Suppressor macrophage treated with lipopolysaccharide for 1 hour (primary cell): ENCODE measurements around the gene GSAP.

ENCODE experiments used
- DNase-seq, 3 donors: peaks; one replicate each; pipeline ENCODE4 v3.0.0-alpha.2; 2020 to 2022

GSAP gene

DNA sequence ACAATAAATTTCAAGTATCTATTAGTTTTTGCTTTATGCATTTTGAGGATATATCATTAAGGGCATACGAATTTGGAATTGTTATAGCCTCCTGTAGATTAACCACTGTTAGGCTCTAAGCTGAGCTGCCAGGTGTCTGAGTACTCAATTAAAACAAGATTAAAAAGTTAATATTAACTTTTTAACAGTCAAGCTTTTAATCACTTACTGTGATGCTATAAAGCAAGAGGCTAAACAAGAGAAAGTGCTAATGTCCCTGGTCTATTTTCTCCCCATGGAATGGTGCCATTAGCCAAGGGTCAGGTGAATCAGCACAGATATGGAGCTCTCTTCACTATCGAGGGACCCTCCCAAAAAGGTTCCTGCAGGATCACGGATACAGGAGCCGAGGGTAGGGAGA, 9.7 kb downstream of the GSAP start:
- DNase-seq: no peak

DNA sequence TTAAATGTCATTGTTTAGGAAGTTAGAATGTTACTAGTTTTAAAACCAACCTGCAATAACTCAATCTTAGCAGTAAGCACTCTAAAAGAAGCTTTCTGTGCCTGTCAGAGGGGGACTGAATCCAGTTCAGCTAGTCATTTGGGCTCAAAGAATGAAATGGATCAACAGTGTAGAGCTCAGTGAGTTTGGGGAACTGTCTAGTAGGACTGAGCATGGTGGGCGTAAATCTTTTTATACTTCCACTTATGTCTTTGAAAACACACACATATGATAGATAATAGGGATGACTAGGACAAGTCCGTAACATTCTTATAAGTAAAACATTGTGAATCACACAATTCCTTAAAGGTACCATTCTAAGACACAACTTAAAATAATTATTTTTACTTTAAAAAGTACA, 11.5 kb downstream of the GSAP start:
- peak; percentile 57 to 66 (median 65) for DNase-seq

DNA sequence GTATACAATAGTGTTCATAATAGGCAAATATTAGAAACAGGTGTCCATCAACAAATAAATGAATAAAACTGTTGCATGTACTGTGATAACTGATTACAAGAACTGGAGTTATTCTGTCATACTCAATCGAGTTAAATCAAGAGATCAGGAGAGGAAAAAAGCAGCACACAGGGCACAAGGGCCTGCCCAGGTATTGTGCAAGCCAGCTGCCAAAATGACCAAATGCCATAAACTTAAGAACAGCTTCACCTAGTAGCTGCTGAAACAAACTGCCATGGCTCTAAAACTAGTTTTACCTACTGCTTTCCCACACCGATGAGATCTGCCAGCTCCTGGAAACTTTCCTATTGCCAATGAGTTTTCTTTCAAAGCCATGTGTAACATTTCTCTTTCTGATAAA, 12.2 kb downstream of the GSAP start:
- DNase-seq: no peak

DNA sequence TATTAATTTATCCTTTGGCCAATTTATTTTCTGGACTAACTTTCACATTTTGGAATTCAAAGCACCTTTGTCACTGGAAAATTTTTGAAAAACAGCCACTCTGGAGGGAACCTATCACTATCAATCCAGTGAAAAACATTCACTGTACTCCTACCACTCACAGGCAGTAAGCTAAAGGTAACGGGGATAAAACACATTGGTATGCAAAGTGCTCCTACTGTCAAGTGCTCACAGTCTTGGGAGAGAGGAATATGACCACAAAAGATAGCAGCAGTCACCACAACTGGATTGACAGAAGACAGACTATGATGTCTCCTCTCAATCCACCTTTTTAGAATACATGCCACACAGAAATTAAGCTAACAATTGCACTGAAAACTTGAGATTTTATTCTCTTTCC, 13.3 kb downstream of the GSAP start:
- DNase-seq: no peak

DNA sequence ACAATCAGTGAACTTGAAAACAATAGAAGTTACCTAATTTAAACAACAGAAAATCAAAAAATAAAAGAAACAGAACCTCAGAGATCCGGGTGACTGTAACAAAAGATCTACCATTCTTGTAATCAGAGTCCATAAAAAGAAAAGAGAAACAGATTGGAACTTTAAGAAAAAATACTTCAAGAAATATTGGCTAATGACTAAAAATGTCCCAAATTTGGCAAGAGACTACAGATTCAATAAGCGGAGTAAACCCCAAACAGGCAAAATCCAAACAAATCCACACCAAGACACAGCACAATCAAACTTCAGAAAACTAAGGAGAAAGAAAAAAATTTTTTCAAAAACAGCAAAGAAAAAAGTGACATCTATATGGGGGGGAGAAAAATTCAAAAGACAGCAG, 15.1 kb downstream of the GSAP start:
- DNase-seq: peak; percentile 21 to 52 (median 30)

DNA sequence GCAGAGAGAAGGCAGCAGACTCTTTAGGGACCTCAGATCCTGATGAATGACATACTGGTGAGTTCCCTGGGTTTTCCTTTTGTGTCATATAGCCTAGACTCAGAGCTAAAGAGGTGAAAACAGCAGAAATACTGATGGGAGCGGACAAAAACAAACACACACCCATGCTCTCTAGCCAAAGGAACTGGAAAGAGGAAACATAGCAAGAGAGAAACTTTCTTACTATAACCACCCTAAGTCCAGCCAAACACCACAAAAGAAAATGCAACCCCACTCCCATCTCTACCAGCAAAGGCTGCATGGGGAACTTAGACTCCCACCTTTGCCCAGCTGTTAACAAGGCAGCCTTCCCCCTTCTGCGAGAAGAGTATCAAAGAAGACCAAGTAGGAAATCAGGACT, 16.3 kb downstream of the GSAP start:
- DNase-seq: peak; percentile 71 to 91 (median 79)

DNA sequence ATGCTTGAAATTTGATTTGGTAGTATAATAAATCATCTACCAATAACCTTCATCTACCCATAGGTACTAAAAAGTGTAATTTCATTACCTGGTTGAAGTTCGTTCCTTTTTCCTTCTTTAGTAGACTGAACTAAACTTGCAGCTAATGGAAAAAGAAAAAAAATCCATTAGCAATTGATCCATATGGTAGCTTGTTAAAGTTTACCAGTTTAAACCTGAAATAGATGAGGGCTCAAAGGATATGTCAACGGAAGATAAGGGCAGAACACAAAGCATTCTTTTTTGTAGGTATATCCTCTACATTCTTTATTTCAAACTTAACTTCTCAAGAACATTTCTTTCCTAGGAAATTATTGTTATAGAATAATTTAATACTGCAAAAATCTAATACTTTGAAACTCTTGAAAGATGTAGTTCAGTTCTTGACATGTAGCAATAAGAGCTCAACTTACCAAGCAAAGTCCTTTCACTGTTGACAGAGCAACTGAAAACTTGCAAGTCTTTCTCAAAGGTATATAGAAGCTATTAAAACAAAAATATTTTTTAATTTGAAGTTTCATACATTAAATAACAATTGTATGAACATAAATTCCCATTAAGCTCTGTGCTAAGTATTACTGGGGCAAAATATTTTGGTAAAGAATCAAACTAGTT, 19.1 kb downstream of the GSAP start:
- DNase-seq: no peak

DNA sequence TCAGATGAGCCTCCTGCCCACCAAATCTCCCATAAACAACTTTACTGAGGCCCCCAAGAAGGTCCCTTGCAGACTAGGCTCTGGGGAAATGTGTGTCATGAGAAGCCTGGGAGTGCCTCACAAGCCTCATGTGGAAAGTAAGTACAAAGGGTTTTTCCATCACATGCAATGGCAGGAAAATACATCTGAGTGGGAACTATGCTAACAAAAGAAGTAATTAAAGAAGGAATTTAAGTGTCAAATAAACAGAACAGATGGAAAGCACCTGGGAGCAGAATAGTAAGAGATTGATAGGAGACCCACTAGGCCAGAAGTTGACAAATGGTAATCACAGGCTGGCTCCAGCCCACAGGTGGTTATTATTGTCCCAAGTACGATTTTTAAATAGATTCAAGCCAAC, 20.5 kb downstream of the GSAP start:
- peak; percentile 48 to 53 (median 49) for DNase-seq

DNA sequence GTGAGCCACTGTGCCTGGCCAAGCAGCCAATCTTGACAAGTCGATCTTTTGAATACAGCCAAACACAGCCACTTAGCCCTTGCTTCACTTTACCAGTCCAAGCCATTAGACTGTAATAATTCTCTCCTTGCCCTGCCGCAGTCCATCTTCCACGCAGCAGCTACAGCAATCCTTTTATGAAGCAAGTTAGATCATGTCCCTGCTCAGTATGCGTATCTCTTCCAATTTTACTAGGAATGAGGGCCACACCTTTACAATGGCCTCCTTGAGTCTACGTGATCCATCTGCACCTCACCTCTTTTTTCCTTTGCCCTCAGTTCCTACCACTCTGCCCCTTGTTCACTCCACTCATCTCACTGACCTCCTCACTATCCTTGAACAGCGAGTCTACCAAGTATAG, 22.2 kb downstream of the GSAP start:
- no peak for DNase-seq

DNA sequence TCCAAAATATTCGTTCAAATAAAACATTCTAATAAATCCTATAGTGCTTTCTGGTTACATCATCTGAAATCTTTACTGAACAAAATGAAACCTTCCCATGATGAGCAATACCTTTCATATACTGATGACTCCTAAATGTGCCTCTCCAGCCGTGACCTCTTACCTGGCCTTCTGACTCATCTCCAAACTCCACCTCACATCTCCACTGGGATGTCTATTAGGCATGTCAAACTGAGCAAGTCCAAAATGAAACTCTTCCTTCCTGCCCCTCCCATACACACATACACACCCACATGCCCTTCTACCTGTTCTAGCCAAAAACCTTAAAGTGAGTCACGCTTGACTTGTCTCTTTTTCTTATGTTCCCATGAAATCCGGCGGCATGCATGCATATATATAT, 22.9 kb downstream of the GSAP start:
- DNase-seq: no peak

DNA sequence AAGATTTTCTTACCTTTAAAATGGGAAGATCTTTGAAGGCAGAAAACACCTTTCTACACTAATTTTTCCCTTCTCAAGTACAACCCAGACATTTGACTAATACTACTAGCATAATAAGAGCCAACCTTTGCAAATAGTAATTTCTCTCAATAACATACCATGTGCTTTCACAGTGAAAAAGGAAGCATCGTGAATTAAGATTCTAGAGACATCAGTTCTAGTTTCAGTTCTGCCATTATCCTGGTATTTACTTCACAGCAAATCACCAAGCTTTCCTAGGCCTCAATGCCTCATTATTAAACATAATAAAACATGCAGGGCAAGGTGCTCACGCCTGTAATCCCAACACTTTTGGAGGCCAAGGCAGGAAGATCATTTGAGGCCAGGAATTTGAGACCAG, 24.9 kb downstream of the GSAP start:
- DNase-seq: peak; percentile 46 to 67 (median 65)

DNA sequence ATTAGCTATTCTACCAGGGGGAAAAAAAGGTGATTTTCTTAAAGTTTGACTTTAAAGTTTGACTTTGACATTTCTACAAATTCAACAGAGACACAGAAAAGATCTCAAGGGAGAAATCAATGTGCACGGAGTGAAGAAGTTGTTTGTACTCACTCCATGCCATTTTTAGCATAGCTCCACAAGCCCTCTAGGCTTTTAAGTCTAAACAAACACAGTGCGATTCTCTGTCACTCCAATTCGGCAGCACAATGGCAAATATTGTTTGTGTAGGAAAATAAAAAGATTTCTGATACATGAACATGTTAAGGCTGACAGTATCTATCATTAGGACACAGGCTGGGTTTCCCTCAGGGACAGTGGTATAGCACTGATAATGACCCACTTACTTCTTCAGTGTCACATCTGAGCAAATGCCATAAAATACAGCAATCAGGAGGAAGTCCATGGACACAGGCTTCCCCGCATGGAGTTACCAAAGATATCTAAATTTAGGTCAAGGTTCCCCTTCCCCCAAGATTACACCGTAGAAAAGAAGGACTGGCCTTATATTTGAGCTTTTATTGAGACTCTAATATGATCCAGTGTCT, 28.0 kb downstream of the GSAP start:
- no peak for DNase-seq

DNA sequence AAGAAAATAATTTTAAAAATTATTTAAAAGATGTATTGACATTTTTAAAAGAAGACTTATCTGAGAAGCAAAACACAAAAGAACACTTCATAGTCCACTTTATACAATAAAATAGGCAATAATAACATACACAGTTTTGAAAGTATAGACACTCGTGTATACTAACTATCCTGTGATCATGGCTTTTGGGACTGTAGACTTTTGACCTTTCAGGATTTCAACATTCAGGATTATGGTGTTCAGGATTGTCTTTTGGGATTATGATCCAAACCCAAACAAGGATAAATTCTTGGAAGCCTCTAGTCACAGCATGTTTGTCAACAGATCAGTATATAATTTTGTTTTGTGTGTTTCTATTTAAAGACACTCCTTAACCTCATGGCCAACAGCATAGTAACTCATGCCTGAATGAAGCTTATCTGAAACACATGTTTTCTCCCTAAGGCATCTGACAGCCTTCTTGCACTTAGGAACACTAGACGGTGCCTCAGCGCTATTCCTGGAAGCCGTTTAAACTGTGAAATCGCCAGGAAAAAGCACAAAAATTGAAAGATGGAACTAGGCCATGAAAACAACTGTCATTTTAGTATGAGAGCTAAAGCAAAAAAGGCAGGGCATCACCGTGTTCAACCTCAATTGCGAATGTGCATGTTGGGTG, 29.9 kb downstream of the GSAP start:
- no peak for DNase-seq

DNA sequence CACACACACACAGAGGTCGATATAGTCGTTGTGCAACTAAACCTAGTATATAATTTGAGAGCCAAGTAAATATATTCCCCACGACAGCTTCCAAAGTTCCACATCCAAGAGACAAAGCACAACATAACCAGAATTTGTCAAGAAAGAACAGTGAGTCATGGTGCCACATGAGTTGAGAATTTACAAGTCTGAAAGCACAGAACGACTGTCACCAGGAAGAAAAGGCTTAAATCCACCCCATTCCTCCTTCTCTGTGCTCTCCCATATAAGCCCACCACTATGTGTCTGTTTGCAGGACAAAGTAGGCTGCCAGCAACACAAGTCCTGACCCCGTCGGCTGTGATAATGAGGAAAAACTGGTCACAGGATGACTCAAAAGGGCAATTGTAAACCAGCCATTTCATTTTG, 32.8 kb downstream of the GSAP start:
- peak; percentile 41 to 59 (median 54) for DNase-seq

DNA sequence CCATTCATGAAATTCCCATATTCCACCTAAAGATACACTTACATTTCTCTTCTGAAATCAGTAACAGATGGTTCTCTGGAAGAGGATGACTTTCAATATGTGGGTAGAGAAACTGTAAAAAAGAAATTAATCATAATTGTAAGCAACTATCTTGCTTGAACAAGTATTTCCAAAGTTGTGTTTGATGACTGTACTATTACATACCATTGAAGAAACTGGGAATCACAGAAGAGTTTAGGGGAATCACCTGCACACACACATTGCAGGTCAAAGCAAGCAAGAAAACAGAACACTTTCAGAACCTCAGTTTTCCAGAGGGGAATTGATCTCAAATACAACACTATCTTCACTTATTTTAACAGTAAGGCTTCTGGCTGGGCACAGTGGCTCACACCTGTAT, 33.6 kb downstream of the GSAP start:
- DNase-seq: peak in 2 of 3 donors; percentile 25 to 34

DNA sequence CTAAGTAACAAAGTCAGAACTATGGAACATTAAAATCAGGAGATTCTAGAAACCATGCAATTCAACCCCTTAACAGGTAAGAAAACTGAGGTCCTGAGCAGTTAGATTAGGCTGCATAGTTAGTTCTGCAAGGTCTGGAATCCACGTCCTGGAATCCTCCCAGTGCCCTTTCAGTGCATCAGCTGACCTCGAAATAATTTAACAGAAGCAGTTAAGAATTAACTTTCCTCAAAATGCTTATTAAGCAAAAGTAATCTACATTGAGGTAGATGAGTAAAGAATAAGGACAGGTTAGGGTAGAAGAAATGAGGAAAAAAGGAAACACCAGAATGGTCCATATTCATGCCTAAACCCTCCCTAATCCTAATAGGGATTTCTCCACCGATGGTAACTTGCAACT, 37.6 kb downstream of the GSAP start:
- no peak for DNase-seq

DNA sequence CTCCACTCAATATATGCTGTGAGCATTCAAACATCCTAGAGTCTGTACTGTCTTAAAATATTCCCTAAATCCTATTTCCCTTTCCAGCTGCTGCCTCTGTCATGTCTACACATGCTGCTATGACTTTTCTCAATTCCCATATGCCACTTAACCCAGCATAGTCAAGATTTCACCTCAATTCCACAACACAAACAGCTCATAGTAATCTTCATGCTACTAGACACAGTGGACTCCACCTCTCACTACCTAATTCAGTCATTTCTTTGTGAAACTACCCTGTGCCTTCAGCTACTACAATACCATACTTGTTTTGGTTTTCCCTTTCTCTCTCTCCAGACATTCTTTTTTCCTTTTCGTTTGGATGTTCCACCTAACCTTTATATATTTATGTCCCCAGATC, 45.5 kb downstream of the GSAP start:
- DNase-seq: no peak

DNA sequence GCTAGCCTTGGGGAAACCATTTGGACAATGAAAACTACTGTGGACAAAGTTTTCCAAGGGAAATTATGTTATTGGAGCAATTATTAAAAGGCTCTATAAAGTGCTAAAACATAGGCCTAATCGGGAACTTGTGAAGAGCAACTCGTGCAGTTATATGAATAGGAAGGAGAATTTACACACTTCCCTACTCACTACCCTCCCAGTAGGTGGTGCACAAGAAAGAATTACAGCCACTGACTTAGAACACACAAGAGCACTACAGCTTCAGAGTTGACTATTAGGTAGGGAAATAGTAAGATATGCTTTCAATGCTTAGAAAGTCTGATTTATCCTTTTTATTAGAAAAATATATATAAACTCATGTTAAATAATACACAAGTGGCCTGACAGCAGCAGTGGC, 47.2 kb downstream of the GSAP start:
- peak; percentile 34 to 51 (median 49) for DNase-seq

DNA sequence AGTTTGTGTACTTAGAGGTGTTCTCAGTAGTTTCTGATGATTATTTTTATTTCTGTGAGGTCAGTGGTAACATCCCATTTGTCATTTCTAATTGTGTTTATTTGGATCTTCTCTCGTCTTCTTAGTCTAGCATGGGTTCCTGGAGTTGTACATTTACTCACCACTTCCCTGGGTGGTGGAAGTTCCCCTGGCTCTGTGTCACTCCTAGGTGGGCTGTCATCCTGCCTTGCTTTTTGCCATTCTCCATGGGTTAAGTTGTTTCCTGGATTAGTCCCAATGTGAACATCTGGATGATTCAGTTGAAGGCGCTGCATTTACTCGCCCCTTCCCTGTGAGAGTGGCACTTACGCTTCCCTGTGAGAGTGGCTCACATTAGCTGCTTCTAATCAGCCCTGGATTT, 48.2 kb downstream of the GSAP start:
- no peak for DNase-seq

DNA sequence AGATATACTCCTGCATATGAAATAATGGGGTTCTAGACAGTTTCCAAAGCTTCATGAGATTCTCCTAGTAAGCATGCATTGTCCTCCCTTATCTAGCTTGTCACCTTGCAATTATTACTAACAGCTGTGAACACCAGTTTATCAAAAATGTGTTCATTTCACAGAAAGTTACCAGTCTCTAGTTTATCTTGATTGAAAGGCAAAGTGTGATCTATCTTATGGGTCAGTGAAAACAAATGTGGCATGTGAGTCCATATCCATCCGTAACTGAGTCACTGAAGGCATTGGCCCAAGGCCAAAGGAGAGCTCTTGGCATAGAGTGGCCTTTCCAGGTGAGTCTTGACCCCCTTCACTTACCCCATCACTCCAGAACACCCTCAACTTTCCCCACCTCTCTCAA, 53.2 kb downstream of the GSAP start:
- DNase-seq: no peak

DNA sequence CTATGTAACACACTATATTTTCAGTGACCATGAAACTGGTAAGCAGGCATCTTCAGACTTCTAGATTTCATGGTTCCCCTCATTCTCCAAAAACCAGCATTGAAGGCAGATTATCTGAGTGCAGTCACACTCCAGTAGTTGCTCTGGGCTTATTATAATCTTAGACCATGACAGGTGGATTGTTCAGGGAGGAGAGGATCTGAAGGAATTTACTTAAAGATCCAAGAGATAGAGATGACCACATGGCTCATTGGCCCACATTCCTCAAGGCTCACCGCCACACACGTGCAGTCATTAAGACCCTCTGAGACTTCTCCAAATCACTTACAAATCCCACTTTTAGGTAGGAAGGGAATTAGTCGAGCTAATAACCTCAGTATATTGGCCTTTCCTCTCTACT, 55.2 kb downstream of the GSAP start:
- no peak for DNase-seq

DNA sequence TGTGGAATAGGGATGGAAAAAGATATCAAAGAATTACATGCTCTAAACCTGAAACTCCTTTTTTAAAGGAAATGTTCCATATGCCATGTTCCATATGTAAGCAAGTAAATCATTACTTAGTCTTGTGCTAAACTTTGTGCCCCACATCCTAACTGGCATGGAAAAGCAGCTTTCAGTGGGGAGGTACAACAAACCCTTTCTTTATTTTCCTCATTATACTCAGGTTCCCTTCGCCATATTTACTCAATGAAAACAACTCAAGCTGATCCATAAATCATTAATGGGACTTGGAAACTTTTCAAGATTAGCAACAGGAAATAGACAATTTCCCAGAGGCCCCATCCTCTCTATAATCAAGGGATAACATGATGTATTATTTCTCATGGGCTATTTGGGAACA, 56.0 kb downstream of the GSAP start:
- DNase-seq: no peak

DNA sequence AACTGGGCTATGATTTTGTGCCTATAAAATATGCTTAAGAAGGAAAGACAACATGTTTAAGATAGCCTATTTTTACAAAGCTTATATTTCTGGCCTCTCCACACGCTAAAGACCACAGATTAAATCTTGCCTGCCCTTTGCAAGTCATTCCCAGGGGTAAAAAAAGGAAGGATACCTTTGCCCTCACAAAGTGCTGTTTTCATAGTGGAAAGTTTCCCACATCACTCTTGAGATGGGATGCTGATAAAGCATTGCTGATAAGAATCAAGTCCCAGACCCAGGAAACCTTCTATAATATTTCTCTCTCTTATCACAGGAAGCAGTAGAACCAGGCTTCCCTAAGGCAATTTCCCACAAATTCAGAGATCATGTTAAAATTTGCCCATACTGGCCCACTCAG, 56.5 kb downstream of the GSAP start:
- DNase-seq: no peak

DNA sequence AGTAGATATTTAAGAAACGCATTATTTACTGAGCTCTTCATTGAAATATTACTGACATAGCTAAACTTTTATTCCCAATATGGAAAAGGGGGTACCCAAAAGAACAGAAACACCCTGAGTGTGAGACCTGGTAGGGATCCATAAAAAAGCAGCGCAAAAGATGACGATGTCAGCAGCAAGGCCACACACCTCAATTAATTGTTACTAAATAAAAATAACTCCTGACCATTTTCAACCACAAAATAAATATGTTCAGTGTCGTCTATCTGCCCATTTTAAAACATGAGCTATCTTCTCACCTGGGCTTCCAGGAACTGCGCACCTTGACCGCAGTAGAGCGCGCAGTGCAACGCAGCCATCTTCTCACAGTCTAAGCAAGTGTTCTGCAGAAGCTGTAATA, 61.2 kb downstream of the GSAP start:
- DNase-seq: no peak

DNA sequence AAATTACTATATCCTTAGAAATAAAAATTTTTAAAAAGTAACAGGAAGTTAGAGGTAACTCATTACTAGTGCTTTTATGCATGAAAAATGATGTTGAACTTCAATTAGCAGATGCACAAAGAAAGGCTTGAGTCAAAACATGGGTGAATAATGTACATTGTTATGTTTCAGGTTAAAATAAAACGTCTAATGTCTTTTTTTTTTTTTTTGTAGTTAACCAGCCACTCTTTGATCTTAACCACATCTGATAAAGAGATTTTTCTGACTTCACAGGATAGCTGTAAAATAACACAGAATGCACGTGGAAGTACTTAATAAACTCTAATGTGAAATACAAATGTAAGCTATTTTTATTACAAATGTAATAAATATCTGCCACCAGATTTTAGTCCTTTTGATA, 61.7 kb downstream of the GSAP start:
- DNase-seq: no peak
